ENCODE data around the gene CCR2.
"Not testable (repeated sequence)": the region's sequence is repeated elsewhere in the genome, so short reads cannot be mapped to it uniquely, and the experiment has no call there.

CCR2 gene

GRCh38 chr3:46353647-46354410 lies at the start of gene CCR2:
CCR2 (plus strand) TSS chr3:46354111; CDS start chr3:46357528, 3,417 bp downstream.
- no peaks in the 10 kb centered on the region; the same call in 1 of the 2 replicates for H3K4me1 ChIP-seq (ENCODE audit: control insufficient read depth, insufficient read depth, low read length)
- 100% methylated on average over 1 of the region's 7 CpGs for WGBS (ENCODE audit: insufficient coverage, insufficient read length)

DNA sequence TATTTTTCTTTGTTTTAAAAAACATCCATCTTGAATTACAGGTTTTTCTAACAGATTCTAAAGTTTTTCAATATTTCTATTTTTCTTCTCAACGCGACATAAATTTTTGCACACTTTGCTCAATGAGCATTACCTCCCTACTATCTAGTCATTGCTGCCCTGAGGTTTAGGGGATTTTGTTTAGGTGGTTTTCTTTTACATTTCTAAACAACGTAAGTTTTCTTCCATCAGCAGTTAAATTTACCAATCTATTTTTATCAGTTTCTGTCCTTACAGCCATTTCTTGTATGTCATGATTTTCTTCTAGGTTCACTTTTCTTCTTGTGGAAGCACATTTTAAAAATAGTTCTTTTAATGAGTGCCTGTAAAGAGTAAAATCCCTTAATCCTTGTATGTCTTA lies 49.2 kb upstream of the CCR2 start:
- Histone ChIP-seq H3K36me3 (ENCODE audit: control insufficient read depth, insufficient read depth, low read length) (no peaks in the 10 kb centered on the region), H3K9me3 (ENCODE audit: control insufficient read depth, insufficient read depth, low read length) (no peaks in the 10 kb centered on the region), H3K4me1 (ENCODE audit: control insufficient read depth, insufficient read depth, low read length) (no peaks in the 10 kb centered on the region), H3K4me3 (ENCODE audit: low read length) (no peak overlapping the region), H3K27me3 (ENCODE audit: control insufficient read depth, insufficient read depth, low read length) (no peaks in the 10 kb centered on the region), H3K27ac (ENCODE audit: low read length) (no peak overlapping the region)
- WGBS (ENCODE audit: insufficient coverage, insufficient read length): 100% methylated on average over 2 of the region's 3 CpGs
- no peak for DNase-seq (ENCODE audit: low read depth, low spot score)

More at GRCh38 chr3:46353647-46354410, at the start of gene CCR2:
- H3K27me3 ChIP-seq (ENCODE audit: control insufficient read depth, insufficient read depth, low read length): no peaks in the 10 kb centered on the region
- H3K27ac ChIP-seq (ENCODE audit: low read length): no peak within 1 kb of the TSS
- no peaks in the 10 kb centered on the region for H3K9me3 ChIP-seq (ENCODE audit: control insufficient read depth, insufficient read depth, low read length)
- no peak for DNase-seq (ENCODE audit: low read depth, low spot score)
- no peaks in the 10 kb centered on the region for H3K36me3 ChIP-seq (ENCODE audit: control insufficient read depth, insufficient read depth, low read length)
- no peak within 1 kb of the TSS for H3K4me3 ChIP-seq (ENCODE audit: low read length)

GRCh38 chr3:46312991-46313390 lies 40.9 kb upstream of the CCR2 start:
- WGBS (ENCODE audit: insufficient coverage, insufficient read length): no CpG with 5 or more reads among the region's 1 CpG
- no peak overlapping the region for H3K27ac ChIP-seq (ENCODE audit: low read length)
- no peaks in the 10 kb centered on the region for H3K36me3 ChIP-seq (ENCODE audit: control insufficient read depth, insufficient read depth, low read length)
- H3K9me3 ChIP-seq (ENCODE audit: control insufficient read depth, insufficient read depth, low read length): no peaks in the 10 kb centered on the region
- no peak for DNase-seq (ENCODE audit: low read depth, low spot score)
- no peak overlapping the region for H3K4me3 ChIP-seq (ENCODE audit: low read length)
- no peaks in the 10 kb centered on the region for H3K4me1 ChIP-seq (ENCODE audit: control insufficient read depth, insufficient read depth, low read length)
- no peaks in the 10 kb centered on the region for H3K27me3 ChIP-seq (ENCODE audit: control insufficient read depth, insufficient read depth, low read length)

GRCh38 chr3:46314517-46314916 lies 39.4 kb upstream of the CCR2 start:
- no peak for DNase-seq (ENCODE audit: low read depth, low spot score)
- no peak overlapping the region for H3K27ac ChIP-seq (ENCODE audit: low read length)
- no peaks in the 10 kb centered on the region for H3K9me3 ChIP-seq (ENCODE audit: control insufficient read depth, insufficient read depth, low read length)
- no peak overlapping the region for H3K4me3 ChIP-seq (ENCODE audit: low read length)
- H3K36me3 ChIP-seq (ENCODE audit: control insufficient read depth, insufficient read depth, low read length): no peaks in the 10 kb centered on the region
- no peaks in the 10 kb centered on the region for H3K27me3 ChIP-seq (ENCODE audit: control insufficient read depth, insufficient read depth, low read length)
- H3K4me1 ChIP-seq (ENCODE audit: control insufficient read depth, insufficient read depth, low read length): no peaks in the 10 kb centered on the region

DNA sequence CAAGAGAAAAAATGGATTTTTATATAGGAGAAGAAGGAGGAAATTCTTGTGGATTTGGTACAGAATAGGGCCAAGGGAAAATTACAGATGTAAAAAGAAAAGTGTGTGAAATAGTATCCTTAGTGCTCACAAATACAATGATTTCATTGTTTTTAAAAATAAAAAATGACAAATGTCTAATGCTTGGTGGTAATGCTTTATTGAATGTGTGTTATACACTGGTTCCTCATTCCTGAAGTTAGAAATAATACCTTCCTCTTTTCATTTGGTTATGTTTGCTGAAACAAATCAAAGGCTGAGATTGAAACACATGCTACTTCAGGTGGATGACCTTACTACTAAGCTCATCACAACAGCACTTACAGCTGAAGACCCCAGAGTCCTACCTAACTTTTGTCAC lies 37.7 kb upstream of the CCR2 start:
- Histone ChIP-seq H3K27ac (ENCODE audit: low read length) (no peak overlapping the region), H3K9me3 (ENCODE audit: control insufficient read depth, insufficient read depth, low read length) (no peaks in the 10 kb centered on the region), H3K4me1 (ENCODE audit: control insufficient read depth, insufficient read depth, low read length) (no peaks in the 10 kb centered on the region), H3K36me3 (ENCODE audit: control insufficient read depth, insufficient read depth, low read length) (no peaks in the 10 kb centered on the region), H3K4me3 (ENCODE audit: low read length) (no peak overlapping the region), H3K27me3 (ENCODE audit: control insufficient read depth, insufficient read depth, low read length) (no peaks in the 10 kb centered on the region)
- no peak for DNase-seq (ENCODE audit: low read depth, low spot score)

DNA sequence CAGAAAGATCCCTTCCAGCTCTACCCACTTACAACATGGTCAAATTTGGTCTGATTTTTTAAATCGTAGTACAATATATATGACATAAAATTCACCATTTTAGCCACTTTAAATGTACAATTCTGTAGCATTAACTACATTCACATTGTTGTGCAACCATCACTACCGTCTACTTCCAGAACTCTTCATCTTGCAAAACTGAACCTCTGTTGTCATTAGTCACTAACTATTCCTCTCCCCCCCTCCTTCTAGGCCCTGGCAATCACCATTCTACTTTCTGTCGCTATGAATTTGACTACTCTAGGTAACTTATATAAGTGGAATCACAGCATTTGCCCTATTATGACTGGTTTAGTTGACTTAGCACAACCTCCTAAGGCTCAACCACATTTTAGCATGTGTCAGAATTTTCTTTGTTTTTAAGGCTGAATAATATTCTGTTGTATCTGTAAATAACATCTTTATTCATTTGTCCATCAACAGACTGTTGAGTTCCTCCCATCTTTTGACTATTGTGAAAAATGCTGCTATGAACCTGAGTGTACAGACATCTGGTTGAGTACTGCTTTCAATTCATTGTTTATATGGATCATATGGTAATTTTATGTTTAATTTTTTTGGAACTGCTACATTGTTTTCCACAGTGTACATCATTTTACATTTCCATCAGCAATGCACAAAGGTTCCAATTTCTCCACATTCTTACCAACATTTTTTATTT lies 35.5 kb upstream of the CCR2 start:
- no peaks in the 10 kb centered on the region for H3K27me3 ChIP-seq (ENCODE audit: control insufficient read depth, insufficient read depth, low read length)
- H3K27ac ChIP-seq (ENCODE audit: low read length): no peak overlapping the region
- H3K9me3 ChIP-seq (ENCODE audit: control insufficient read depth, insufficient read depth, low read length): no peaks in the 10 kb centered on the region
- WGBS (ENCODE audit: insufficient coverage, insufficient read length): no CpG with 5 or more reads among the region's 3 CpGs
- H3K36me3 ChIP-seq (ENCODE audit: control insufficient read depth, insufficient read depth, low read length): no peaks in the 10 kb centered on the region
- H3K4me1 ChIP-seq (ENCODE audit: control insufficient read depth, insufficient read depth, low read length): no peaks in the 10 kb centered on the region
- H3K4me3 ChIP-seq (ENCODE audit: low read length): no peak overlapping the region
- DNase-seq (ENCODE audit: low read depth, low spot score): no peak

GRCh38 chr3:46321461-46322104 lies 32.3 kb upstream of the CCR2 start:
- H3K9me3 ChIP-seq (ENCODE audit: control insufficient read depth, insufficient read depth, low read length): no peaks in the 10 kb centered on the region
- WGBS (ENCODE audit: insufficient coverage, insufficient read length): no CpG with 5 or more reads among the region's 1 CpG
- no peak overlapping the region for H3K27ac ChIP-seq (ENCODE audit: low read length)
- H3K4me3 ChIP-seq (ENCODE audit: low read length): no peak overlapping the region
- no peaks in the 10 kb centered on the region for H3K27me3 ChIP-seq (ENCODE audit: control insufficient read depth, insufficient read depth, low read length)
- H3K4me1 ChIP-seq (ENCODE audit: control insufficient read depth, insufficient read depth, low read length): no peaks in the 10 kb centered on the region
- no peak for DNase-seq (ENCODE audit: low read depth, low spot score)
- H3K36me3 ChIP-seq (ENCODE audit: control insufficient read depth, insufficient read depth, low read length): no peaks in the 10 kb centered on the region

DNA sequence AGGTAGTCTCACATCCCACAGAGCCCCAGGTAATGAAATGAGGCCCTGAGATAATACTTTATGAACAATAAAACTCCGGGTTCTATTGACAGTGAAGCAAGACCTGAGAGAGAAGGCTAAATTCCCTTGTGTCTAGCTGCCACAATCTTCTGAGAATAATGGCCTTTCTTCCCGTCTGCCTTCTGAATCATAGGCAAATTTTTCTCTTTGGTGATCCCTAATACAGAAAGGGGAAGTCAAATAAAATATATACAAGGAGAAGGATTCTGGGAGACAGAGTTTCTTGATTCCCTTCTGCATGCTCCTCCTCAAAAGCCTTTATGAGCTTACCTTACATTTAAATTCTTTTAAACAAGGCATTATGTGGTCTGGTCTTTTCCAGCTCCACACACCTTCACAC lies 29.9 kb upstream of the CCR2 start:
- H3K4me3 ChIP-seq (ENCODE audit: low read length): no peak overlapping the region
- H3K36me3 ChIP-seq (ENCODE audit: control insufficient read depth, insufficient read depth, low read length): no peaks in the 10 kb centered on the region
- H3K27me3 ChIP-seq (ENCODE audit: control insufficient read depth, insufficient read depth, low read length): no peaks in the 10 kb centered on the region
- no CpG with 5 or more reads among the region's 2 CpGs for WGBS (ENCODE audit: insufficient coverage, insufficient read length)
- no peaks in the 10 kb centered on the region for H3K4me1 ChIP-seq (ENCODE audit: control insufficient read depth, insufficient read depth, low read length)
- DNase-seq (ENCODE audit: low read depth, low spot score): no peak
- H3K9me3 ChIP-seq (ENCODE audit: control insufficient read depth, insufficient read depth, low read length): no peaks in the 10 kb centered on the region
- no peak overlapping the region for H3K27ac ChIP-seq (ENCODE audit: low read length)

DNA sequence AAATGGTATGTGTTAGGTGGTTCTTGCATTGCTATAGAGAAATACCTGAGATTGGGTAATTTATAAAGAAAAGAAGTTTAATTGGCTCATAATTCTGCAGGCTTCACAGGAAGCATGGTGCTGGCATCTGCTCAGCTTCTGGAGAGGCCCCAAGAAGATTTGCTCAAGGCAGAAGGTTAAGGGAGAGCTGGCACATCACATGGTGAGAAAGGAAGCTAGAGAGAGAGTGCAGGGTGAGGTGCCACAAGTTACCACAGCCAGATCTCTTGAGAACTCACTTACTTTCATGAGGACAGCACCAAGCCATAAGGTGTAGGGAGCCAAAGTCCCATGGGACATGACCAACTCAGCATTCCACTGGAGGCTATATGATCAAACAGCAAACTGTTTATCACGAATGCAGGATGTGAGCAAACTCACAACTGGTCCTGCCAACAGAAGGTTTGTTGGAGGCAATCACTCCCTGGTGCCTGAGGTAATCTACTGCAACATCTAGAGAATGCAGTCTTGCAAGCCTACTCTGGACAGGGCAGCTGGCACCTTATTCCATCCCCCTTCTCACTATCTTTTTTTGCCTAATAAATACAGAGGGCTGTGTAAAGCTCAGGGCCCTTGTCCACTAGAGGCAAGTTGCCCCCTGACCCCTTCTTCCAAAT lies 28.1 kb upstream of the CCR2 start:
- WGBS (ENCODE audit: insufficient coverage, insufficient read length): no CpG with 5 or more reads among the region's 1 CpG
- no peaks in the 10 kb centered on the region for H3K36me3 ChIP-seq (ENCODE audit: control insufficient read depth, insufficient read depth, low read length)
- H3K27me3 ChIP-seq (ENCODE audit: control insufficient read depth, insufficient read depth, low read length): no peaks in the 10 kb centered on the region
- H3K4me1 ChIP-seq (ENCODE audit: control insufficient read depth, insufficient read depth, low read length): no peaks in the 10 kb centered on the region
- no peaks in the 10 kb centered on the region for H3K9me3 ChIP-seq (ENCODE audit: control insufficient read depth, insufficient read depth, low read length)
- DNase-seq (ENCODE audit: low read depth, low spot score): no peak
- H3K27ac ChIP-seq (ENCODE audit: low read length): no peak overlapping the region
- no peak overlapping the region for H3K4me3 ChIP-seq (ENCODE audit: low read length)

- not testable (repeated sequence) for H3K4me1 ChIP-seq (ENCODE audit: control insufficient read depth, insufficient read depth, low read length); H3K27me3 ChIP-seq (ENCODE audit: control insufficient read depth, insufficient read depth, low read length); H3K27ac ChIP-seq (ENCODE audit: low read length); H3K9me3 ChIP-seq (ENCODE audit: control insufficient read depth, insufficient read depth, low read length); H3K36me3 ChIP-seq (ENCODE audit: control insufficient read depth, insufficient read depth, low read length); DNase-seq (ENCODE audit: low read depth, low spot score); H3K4me3 ChIP-seq (ENCODE audit: low read length)
- no CpG with 5 or more reads among the region's 3 CpGs for WGBS (ENCODE audit: insufficient coverage, insufficient read length)
Measured at GRCh38 chr3:46330676-46331075, 23.2 kb upstream of the CCR2 start.

Data from iPS DF 6.9 (cell line).